GM18526 (cell line): ENCODE results near the gene MAST4.

Experiments used
- POLR2A ChIP-seq: IDR thresholded peaks from 3 replicates; pipeline ENCODE4 v1.6.1; 2011; ENCODE audit not compliant: insufficient read length; ENCODE audit errors: extremely low read depth

Gene MAST4

DNA sequence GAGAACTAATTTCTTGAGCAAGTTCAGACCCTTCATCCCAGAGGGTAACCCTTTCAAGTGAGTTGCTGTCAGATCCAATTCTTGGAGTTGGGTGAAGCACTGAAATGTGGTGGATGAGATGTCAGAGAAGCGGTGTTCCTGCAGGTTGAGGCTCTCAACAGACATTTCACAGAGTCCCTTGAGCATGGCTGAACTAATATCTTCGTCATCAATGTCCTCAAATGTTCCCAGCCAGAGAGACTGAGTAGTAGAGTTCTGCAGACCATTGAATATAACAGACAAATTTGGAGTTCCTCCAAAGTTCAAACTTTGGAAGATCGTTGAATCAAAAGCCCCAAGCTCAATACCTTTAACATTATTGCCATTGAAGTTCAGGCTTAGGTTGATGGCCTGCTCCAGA, 587.7 kb downstream of the MAST4 start:
- no peak for TF ChIP-seq POLR2A

- TF ChIP-seq POLR2A = no peak
Measured at GRCh38 chr5:67187006-67187715, 591.0 kb downstream of the MAST4 start.

- TF ChIP-seq POLR2A = no peak
Measured at GRCh38 chr5:67188274-67189078, 592.3 kb downstream of the MAST4 start.

- no peak for TF ChIP-seq POLR2A
Measured at GRCh38 chr5:67189079-67189354, 592.8 kb downstream of the MAST4 start.

- no peak for TF ChIP-seq POLR2A
Measured at GRCh38 chr5:67189931-67190330, 593.7 kb downstream of the MAST4 start.

DNA sequence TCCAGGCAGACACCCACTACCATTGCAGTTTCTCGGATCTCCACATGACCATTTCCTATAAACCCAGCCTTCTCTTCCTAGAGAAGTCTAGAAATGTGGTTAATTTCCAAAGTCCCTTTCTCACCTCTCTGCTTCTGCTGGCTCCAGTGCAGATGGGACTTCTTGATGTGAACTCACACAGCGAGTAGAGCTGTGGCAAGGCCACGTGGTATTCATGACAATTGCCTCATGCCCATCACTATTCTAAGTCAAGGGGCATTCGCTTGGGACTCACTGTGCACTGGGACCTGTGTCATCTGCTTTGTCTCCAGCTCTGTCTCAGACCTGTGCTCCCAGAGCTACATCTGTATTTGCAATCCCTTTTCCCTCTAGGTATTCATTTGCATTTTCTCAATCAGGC, 594.2 kb downstream of the MAST4 start:
- TF ChIP-seq POLR2A = no peak

DNA sequence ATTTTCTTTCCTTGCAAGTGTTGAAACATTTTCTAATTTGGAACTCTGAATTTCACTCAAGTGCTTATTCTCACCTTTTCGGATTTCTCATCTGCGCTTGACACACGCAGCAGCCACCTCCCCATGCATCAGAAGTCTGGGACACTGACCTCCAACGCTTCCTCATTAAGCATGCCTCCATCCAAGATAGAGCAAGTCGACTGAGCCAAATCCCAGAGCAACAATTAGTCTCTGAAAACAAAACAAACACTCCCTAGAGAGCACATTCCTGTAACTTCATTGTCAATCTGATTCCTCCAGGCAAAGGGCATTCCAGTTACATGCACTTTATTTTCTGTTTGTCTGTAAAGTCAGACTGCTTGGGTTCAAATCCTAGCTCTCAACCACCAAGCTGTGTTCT, 594.7 kb downstream of the MAST4 start:
- no peak for TF ChIP-seq POLR2A

DNA sequence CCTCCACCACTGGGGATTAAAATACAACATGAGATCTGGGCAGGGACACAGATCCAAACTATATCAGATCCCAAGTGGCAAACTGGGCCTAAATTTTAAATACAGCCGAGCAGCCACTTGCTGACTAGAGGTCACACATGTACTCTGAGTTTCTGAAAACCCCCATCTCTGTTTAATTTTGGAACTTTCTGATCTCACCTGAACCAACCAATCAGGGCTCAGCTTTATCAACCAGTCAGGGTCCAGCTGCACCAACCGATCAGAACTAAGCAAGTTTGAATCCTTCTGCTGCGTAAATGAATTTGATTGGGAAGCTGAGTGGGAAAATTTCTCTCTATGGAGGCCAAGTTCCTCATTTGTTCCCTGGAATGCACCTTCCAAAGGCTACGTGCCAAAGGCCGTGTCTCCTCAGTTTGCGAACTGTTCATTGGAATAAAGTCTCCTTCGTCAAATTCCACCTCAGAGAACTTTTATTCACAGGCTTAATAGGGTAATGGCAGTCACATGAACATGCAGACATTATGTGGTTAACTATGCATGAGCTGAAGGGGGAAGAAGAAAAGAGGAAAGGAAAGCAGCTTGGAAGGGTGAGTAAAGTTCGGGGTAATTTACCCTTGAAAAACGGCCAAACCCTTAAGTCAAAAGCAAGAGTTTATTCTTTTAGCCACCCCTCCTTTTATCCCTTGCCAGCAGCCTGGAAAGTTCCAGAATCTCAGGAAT, 596.7 kb downstream of the MAST4 start:
- no peak for TF ChIP-seq POLR2A

GRCh38 chr5:67193439-67193807, 597.2 kb downstream of the MAST4 start:
- TF ChIP-seq POLR2A = no peak

DNA sequence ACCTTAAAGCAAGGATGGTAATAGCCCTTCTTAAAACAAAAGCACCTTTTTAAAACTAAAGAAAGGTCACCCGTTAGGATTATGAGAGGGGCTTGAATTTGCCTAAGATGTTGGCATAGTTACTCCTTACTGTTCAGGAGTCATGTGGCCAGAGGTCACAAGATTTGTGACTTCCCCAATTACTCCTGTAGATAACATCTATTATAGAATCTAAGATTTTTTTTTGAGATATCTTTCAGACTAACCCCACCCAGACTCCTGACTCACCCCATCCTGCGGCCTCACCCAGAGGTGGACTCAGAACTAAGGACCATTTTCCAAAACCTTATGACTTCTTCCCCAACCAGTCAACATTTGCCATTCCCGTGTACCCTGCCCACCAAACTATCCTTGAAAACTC, 598.0 kb downstream of the MAST4 start:
- TF ChIP-seq POLR2A = no peak

GRCh38 chr5:67195406-67196275, 599.4 kb downstream of the MAST4 start:
- TF ChIP-seq POLR2A = no peak

- peak; percentile 35 for TF ChIP-seq POLR2A
Measured at GRCh38 chr5:67196537-67197059, 600.4 kb downstream of the MAST4 start, which contains the start of gene CD180. CD180 (minus strand) TSS chr5:67196799; CDS start chr5:67196641, 158 bp downstream.

DNA sequence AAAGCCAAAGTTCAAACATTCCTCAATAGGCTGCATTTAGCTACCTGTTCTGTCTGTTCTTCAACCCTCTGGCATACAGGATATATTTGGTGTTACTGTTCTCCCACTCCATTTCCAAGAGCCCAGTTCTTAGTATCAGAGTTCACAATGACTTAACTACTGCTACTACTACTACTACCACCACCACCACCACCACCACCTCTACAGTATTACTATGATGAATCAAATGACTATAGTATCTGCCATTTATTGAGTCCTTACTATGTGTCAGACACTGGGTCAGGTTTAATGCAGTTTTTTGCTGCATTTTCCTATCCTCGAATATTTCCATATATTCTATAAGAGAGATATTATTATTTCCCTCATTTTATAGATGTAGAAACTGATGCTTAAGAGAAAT, 601.3 kb downstream of the MAST4 start:
- TF ChIP-seq POLR2A = no peak

DNA sequence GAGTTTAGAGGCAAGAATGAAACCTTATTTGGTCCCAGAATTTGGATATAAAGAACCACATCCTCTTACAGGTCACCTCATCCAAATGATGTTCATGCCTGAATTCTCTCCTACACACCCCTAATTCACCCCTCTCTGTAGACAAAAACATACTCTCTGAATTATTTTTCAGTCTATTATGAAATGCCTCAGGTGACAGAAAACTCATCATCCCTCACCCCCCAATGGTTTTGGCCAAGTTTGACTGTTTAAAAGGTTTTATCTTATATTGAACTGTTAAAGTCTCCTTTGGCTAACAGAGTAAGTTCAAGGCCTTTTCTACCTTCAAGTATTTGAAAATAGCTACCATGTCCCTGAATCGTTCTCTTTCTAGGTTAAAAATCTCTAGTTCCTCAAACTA, 602.7 kb downstream of the MAST4 start:
- no peak for TF ChIP-seq POLR2A

DNA sequence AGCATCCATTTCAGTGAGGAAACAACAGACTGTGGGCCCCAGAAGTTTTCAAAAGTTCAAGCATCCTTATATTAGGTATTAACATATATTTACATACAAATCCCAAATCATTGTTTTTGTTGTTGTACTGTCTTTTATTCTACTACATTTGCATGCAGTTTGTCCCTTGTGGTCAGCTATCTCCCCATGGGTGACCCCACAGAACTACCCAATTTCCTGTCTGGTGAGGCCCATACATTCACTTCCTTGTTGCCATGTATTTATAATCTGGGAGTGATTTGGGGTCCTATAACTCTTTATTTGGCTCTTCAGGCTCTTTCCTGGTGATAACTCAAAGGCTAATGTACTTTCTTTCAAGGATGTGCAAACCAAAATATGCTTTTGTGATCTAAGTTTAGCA, 603.7 kb downstream of the MAST4 start:
- no peak for TF ChIP-seq POLR2A
